Small intestine (tissue), 7 donors: ENCODE data around the gene ESPNL. TPM values are rescaled to one million over a fixed set of nuclear protein-coding genes. Genes with fewer than 3 reads are reported as not detected.

Experiments used
- DNase-seq, 2 donors: peaks; one replicate each; pipeline versions ENCODE4 v3.0.0 to v3.0.0-alpha.2; 2013
- FAIRE-seq: peaks from 2 replicates; lab custom pipeline; 2012; peaks lifted over from hg19 to GRCh38; lab: Jason Lieb, UNC
- H3K27ac ChIP-seq, 3 donors: one replicate each; pipeline ENCODE4 v1.5.1; 2013; ENCODE audit warnings: low read length in 2 of 3, mild to moderate bottlenecking in 2 of 3, control low read depth in 1 of 3, inconsistent platforms in 1 of 3, low read depth in 1 of 3, moderate library complexity in 1 of 3
- H3K27me3 ChIP-seq, 3 donors: one replicate each; pipeline ENCODE4 v1.6.1; 2013; ENCODE audit warnings: low read length in 3 of 3, inconsistent platforms in 1 of 3; ENCODE audit not compliant: control insufficient read depth in 3 of 3, insufficient read depth in 3 of 3
- H3K36me3 ChIP-seq, 3 donors: one replicate each; pipeline ENCODE4 v1.6.1; 2013; ENCODE audit warnings: low read length in 3 of 3, inconsistent platforms in 1 of 3, low read depth in 1 of 3, mild to moderate bottlenecking in 1 of 3, moderate library complexity in 1 of 3; ENCODE audit not compliant: control insufficient read depth in 3 of 3, insufficient read depth in 2 of 3
- H3K4me1 ChIP-seq, 3 donors: one replicate each; pipeline ENCODE4 v1.6.1; 2013; ENCODE audit warnings: low read length in 2 of 3, inconsistent platforms in 1 of 3, low read depth in 1 of 3, mild to moderate bottlenecking in 1 of 3, moderate library complexity in 1 of 3; ENCODE audit not compliant: control insufficient read depth in 3 of 3, insufficient read depth in 2 of 3
- H3K4me3 ChIP-seq, 3 donors: one replicate each; pipeline ENCODE4 v1.5.1; 2013; ENCODE audit warnings: low read length in 3 of 3, control low read depth in 1 of 3, inconsistent platforms in 1 of 3, low read depth in 1 of 3, mild to moderate bottlenecking in 1 of 3, moderate library complexity in 1 of 3
- H3K9me3 ChIP-seq, 2 donors: one replicate each; pipeline ENCODE4 v1.6.1; 2013; ENCODE audit warnings: low read depth in 1 of 2, low read length in 1 of 2; ENCODE audit not compliant: control insufficient read depth in 2 of 2, insufficient read depth in 1 of 2
- WGBS, 3 donors: extraction: QIAGEN DNeasy Blood & Tissue Kit; methylation state at CpG; one replicate each; pipeline ENCODE4 v1.1.7; 2013; 5-methylcytosine and 5-hydroxymethylcytosine counted together
- polyA plus RNA-seq, 4 donors: library from polyadenylated mRNA; stranded (reverse) in 3 of 4; unstranded in 1 of 4; fragments of 200-250 nt in 3 of 4; fragments of 120-200 nt in 1 of 4; gene quantifications; one replicate each; pipeline versions ENCODE4 v1.2.1 to v1.2.3, GENCODE V29; 2013
- donor health status: healthy with polysubstance abuse.
- donor health status: control.
- donor health status: control.
- donor health status: Bipolar disorder and iron deficiency.
- donor health status: healthy.

Gene ESPNL
- polyA plus RNA-seq, 4 donors, result 0.54 to 1.4 (median 0.64) TPM; not detected in 1

- H3K9me3 ChIP-seq, result no peaks in the 10 kb centered on the region
- peaks cover 0 to 4% (median 3%) of the 10 kb centered on the region in 3 donors for H3K27me3 ChIP-seq
- 87 to 89% (median 89%) methylated on average over 17 to 20 of the region's 20 CpGs for WGBS, 3 donors
- H3K4me1 ChIP-seq, result peaks cover 0 to 4% (median 0%) of the 10 kb centered on the region in 3 donors
- DNase-seq, result no peak
- FAIRE-seq, result no peak
- H3K27ac ChIP-seq, result no peak overlapping the region
- no peaks in the 10 kb centered on the region for H3K36me3 ChIP-seq
- H3K4me3 ChIP-seq, result no peak overlapping the region
These were observed 25.2 kb downstream of the ESPNL start for GRCh38 chr2:238125127-238125885.

GRCh38 chr2:238126338-238126737, 26.2 kb downstream of the ESPNL start:
- H3K4me3 ChIP-seq, result no peak overlapping the region
- H3K36me3 ChIP-seq, result no peaks in the 10 kb centered on the region
- H3K4me1 ChIP-seq, result peaks cover 0 to 4% (median 0%) of the 10 kb centered on the region in 3 donors
- H3K27ac ChIP-seq, result no peak overlapping the region
- no peaks in the 10 kb centered on the region for H3K27me3 ChIP-seq
- no peaks in the 10 kb centered on the region for H3K9me3 ChIP-seq
- DNase-seq (no peak), FAIRE-seq (no peak)
- WGBS, 3 donors, result 92 to 94% (median 94%) methylated on average over 2 of the region's 2 CpGs

GRCh38 chr2:238126775-238127164, 26.6 kb downstream of the ESPNL start:
- Histone ChIP-seq H3K4me3 (no peak overlapping the region), H3K27me3 (no peaks in the 10 kb centered on the region), H3K4me1 (peaks cover 0 to 4% (median 0%) of the 10 kb centered on the region in 3 donors), H3K9me3 (no peaks in the 10 kb centered on the region), H3K27ac (no peak overlapping the region), H3K36me3 (no peaks in the 10 kb centered on the region)
- DNase-seq (no peak), FAIRE-seq (no peak)
- WGBS, 3 donors, result 74 to 94% (median 89%) methylated on average over 2 of the region's 2 CpGs

- Histone ChIP-seq H3K4me1 (peaks cover 0 to 4% (median 0%) of the 10 kb centered on the region in 3 donors), H3K27me3 (no peaks in the 10 kb centered on the region), H3K9me3 (no peaks in the 10 kb centered on the region), H3K4me3 (peak overlapping the region in 1 of 3 donors; percentile 32), H3K27ac (no peak overlapping the region), H3K36me3 (peaks cover 0 to under 1% (median 0%) of the 10 kb centered on the region in 3 donors)
- WGBS, 3 donors, result 48 to 64% (median 53%) methylated on average over 28 to 36 of the region's 36 CpGs
- no peak for FAIRE-seq
- peak in 1 of 2 donors; percentile 72 for DNase-seq
These were observed 27.3 kb downstream of the ESPNL start for GRCh38 chr2:238127165-238128060.

GRCh38 chr2:238128061-238128440, 27.9 kb downstream of the ESPNL start:
- DNase-seq (no peak), FAIRE-seq (no peak)

GRCh38 chr2:238128534-238129001, 28.4 kb downstream of the ESPNL start:
- Histone ChIP-seq H3K9me3 (no peaks in the 10 kb centered on the region), H3K27ac (no peak overlapping the region), H3K4me3 (no peak overlapping the region), H3K4me1 (peaks cover 0 to 4% (median 0%) of the 10 kb centered on the region in 3 donors), H3K36me3 (peaks cover 0 to 2% (median 0%) of the 10 kb centered on the region in 3 donors), H3K27me3 (no peaks in the 10 kb centered on the region)
- WGBS, 3 donors, result 67 to 85% (median 76%) methylated on average over 25 to 30 of the region's 30 CpGs
- DNase-seq, result no peak
- FAIRE-seq, result no peak

More at GRCh38 chr2:238128061-238128440, 27.9 kb downstream of the ESPNL start:
- Histone ChIP-seq H3K36me3 (peaks cover 0 to 2% (median 0%) of the 10 kb centered on the region in 3 donors), H3K4me3 (no peak overlapping the region), H3K27me3 (no peaks in the 10 kb centered on the region), H3K4me1 (peaks cover 0 to 4% (median 0%) of the 10 kb centered on the region in 3 donors), H3K9me3 (no peaks in the 10 kb centered on the region), H3K27ac (no peak overlapping the region)
- WGBS, 3 donors, result 89 to 93% (median 90%) methylated on average over 19 to 22 of the region's 22 CpGs

GRCh38 chr2:238129166-238130010, 29.2 kb downstream of the ESPNL start:
- no peaks in the 10 kb centered on the region for H3K9me3 ChIP-seq
- no peak overlapping the region for H3K4me3 ChIP-seq
- peaks cover 0 to 2% (median 0%) of the 10 kb centered on the region in 3 donors for H3K36me3 ChIP-seq
- DNase-seq (no peak), FAIRE-seq (no peak)
- WGBS, 3 donors, result 80 to 88% (median 84%) methylated on average over 22 of the region's 22 CpGs
- no peak overlapping the region for H3K27ac ChIP-seq
- H3K27me3 ChIP-seq, result no peaks in the 10 kb centered on the region
- peaks cover 0 to 4% (median 0%) of the 10 kb centered on the region in 3 donors for H3K4me1 ChIP-seq
